T-helper 2 cell treated with Interferon-gamma antibody and Interleukin-4, amounts not matched to agents 5 μg/mL and 100 μg/mL, for 36 hours (primary cell): ENCODE data around the gene MBP.

Experiments used
- DNase-seq: peaks from one replicate; pipeline ENCODE4 v3.0.0; 2021; ENCODE audit warnings: low spot score
- H3K27ac Mint-ChIP-seq: one replicate; pipeline ENCODE4 v1.8.0; 2021; ENCODE audit warnings: mild to moderate bottlenecking, mixed read lengths
- H3K27me3 Mint-ChIP-seq: one replicate; pipeline ENCODE4 v1.8.0; 2021; ENCODE audit warnings: low read depth, mixed read lengths
- H3K36me3 Mint-ChIP-seq: one replicate; pipeline ENCODE4 v1.8.0; 2021; ENCODE audit warnings: low read depth, mixed read lengths
- H3K4me1 Mint-ChIP-seq: one replicate; pipeline ENCODE4 v1.8.0; 2021; ENCODE audit warnings: low read depth, mixed read lengths
- H3K4me3 Mint-ChIP-seq: one replicate; pipeline ENCODE4 v1.8.0; 2022; ENCODE audit warnings: mild to moderate bottlenecking, moderate library complexity, mixed read lengths
- H3K9me3 Mint-ChIP-seq: one replicate; pipeline ENCODE4 v1.8.0; 2021; ENCODE audit warnings: mixed read lengths

MBP gene

DNA sequence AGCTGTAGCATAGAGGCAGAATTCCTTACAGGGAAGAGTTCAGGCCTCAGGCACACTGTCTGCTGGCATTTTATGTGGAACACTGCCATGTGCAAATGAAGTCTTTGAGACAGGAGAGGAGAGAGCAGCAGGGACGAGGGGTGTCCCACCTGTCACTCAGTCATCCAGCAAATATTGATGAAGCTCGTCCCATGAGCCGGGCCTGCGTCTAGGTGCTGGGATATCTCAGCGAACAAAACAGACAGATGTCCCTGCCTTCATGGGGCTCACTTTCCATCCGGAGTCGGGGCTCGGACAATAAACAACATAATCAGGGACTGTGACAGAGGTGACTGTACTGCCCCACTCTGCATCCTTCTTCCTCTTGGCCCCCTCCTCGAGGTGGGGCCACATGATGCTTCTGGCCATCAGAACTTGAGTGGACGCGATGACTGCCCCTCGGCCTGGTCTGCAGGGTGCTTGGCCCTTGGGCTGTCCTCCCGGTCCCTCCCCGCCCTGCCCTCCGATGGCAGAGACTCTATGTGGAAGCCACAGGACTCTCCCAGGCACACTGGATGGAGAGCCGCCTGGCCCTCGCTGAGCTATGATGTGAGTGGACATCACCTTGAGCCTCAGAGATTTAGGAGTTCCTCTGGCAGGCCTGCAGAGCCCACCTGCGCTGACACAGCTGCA, 78.8 kb downstream of the MBP start:
- Mint-ChIP-seq H3K36me3 (peaks cover 28% of the 10 kb centered on the region), H3K4me3 (peak overlapping the region; percentile 74), H3K4me1 (peaks cover 49% of the 10 kb centered on the region), H3K27ac (peak overlapping the region; percentile 99), H3K9me3 (no peaks in the 10 kb centered on the region), H3K27me3 (no peaks in the 10 kb centered on the region)
- DNase-seq: no peak

DNA sequence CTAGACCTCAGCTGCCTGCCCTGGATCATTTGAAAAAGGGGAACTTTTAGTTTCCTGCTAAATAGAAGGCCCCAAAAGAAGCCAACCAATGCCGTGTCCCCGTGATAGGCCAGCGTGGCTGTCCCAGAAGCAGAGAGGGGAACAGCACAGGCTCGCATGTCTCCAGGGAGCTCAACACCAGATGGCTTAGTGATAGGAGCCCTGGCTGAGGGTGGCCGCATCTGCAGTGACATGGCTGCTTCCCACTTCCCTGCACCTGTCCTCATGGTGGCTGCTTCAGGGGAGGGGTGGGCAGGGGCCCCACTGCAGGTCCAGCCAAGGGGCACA, 79.6 kb downstream of the MBP start:
- Mint-ChIP-seq H3K27ac (peak overlapping the region; percentile 99), H3K9me3 (no peaks in the 10 kb centered on the region), H3K4me3 (no peak overlapping the region)

DNA sequence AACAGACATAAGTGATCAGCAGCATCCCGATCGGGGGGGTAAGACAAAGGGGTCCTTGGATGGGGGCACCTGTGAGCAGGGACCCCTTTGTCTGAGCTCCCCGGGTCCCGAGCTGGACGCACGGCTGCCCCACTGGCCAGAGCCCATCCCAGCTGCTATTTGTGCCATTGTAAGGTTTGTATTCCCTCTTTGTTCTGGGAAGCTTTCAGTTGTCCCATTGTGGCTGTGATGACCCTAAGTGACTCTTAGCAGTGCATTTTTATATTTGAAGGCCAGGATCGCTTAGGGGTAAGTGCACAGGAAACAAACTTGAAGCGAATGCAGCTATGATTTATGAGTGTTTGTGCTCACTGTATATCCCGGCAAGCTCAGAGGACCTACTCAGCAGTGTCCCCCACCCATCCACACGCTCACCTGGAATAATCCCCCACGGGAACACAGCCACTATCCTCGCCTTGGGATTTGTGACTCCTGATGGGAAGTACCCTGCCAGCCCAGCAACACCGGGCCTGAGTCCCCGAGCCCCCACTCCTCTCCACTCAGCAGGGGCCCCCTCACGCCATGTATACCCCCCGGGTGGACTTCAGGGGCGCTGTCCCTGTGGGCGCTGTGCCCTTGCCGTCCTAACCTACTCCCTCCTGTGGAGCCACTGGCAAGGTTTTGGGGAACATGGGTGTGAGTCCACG, 80.1 kb downstream of the MBP start:
- Mint-ChIP-seq H3K27ac (peak overlapping the region; percentile 99), H3K4me3 (no peak overlapping the region), H3K4me1 (peaks cover 53% of the 10 kb centered on the region), H3K9me3 (no peaks in the 10 kb centered on the region), H3K36me3 (peaks cover 36% of the 10 kb centered on the region), H3K27me3 (no peaks in the 10 kb centered on the region)
- DNase-seq: no peak

More for the DNA sequence above, 79.6 kb downstream of the MBP start:
- no peak for DNase-seq
- no peaks in the 10 kb centered on the region for H3K27me3 Mint-ChIP-seq
- peaks cover 52% of the 10 kb centered on the region for H3K4me1 Mint-ChIP-seq
- peaks cover 33% of the 10 kb centered on the region for H3K36me3 Mint-ChIP-seq

DNA sequence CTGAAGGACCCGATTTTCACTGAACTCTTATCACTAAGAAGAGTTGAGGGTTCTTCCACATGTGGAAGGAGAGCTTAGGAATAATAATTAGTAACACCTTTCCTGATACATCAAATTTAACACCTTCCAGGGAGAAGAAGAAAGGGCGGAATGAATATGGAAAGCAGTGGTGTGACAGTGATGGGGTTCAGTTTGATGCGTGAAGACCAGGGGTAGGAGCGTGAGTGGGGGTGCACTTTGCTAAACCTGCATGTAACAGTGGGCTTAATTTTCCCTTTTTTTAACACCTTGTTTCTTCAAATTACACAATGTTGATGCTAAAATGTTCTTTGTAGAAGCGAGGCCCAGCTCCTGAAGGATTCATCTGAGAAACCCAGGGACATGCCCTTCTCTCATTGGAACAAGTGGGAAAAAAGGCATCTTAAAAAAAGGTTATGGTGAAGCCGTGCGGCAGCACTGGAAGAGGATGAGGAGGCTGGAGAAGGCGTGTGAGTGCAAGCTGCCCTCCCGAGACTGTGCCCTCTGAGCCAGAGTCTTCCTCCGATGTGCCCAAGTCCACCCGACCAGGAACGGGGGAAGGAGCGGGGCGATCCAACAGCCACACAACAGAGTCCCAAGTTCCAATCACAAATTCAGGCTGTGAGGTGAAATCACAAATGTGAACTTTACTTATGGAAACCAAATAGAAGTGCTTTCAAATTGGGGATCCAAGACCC, 80.8 kb downstream of the MBP start:
- H3K4me1 Mint-ChIP-seq: peaks cover 46% of the 10 kb centered on the region
- no peak for DNase-seq
- peak overlapping the region; percentile 82 for H3K27ac Mint-ChIP-seq
- no peak overlapping the region for H3K4me3 Mint-ChIP-seq
- H3K9me3 Mint-ChIP-seq: no peaks in the 10 kb centered on the region
- H3K36me3 Mint-ChIP-seq: peaks cover 34% of the 10 kb centered on the region
- no peaks in the 10 kb centered on the region for H3K27me3 Mint-ChIP-seq

DNA sequence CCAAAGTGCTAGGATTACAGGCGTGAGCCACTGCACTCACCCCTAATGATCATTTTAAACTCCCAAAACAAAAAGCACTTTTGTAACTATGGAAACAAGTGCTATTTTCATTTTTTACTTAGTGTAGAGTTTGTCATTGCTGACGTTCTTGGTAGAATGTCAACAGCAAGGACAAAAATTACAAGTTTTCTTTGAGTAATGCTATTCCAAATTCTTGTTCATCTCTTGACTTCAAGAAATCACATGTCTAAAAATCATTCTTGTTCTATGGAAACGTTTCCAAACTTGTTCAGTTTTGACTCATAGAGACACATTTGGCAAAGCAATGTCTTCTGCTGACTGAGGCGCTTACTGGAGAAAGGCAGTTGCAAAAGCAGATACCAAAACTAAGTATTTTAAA, 82.6 kb downstream of the MBP start:
- Mint-ChIP-seq H3K4me1 (peaks cover 32% of the 10 kb centered on the region), H3K27me3 (no peaks in the 10 kb centered on the region), H3K9me3 (no peaks in the 10 kb centered on the region), H3K4me3 (no peak overlapping the region), H3K27ac (no peak overlapping the region), H3K36me3 (peaks cover 39% of the 10 kb centered on the region)
- no peak for DNase-seq

DNA sequence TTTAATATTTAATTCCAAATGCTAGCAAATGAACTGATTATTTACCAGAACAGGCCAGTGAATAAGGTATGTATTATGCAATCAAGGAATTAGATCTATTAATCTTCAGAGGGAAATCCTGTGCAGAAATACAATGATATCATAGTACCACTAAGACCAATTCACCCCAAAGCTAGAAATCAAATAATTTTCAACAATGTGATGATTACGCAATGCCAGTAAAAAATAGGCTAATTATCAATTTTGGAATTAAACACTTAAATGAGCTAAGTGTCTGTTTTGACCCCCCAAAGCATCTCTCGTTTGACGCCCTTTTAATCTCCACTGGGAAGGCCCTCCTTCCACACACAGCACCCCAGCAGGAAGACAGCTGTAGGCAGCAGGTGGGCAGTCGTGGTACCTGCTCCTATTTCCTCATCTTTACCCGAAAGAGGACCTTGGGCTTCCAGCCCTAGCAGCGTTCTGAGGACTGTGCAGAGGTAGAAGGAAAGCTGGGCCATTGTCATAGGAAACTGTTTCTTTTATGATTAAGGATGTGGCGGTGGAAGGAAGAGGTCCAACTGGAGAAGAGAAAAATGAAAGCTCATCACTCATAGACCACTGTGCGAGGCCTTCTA, 84.7 kb downstream of the MBP start:
- no peak overlapping the region for H3K4me3 Mint-ChIP-seq
- no peaks in the 10 kb centered on the region for H3K27me3 Mint-ChIP-seq
- H3K27ac Mint-ChIP-seq: peak overlapping the region; percentile 34
- H3K9me3 Mint-ChIP-seq: no peaks in the 10 kb centered on the region
- H3K4me1 Mint-ChIP-seq: peaks cover 14% of the 10 kb centered on the region
- no peak for DNase-seq
- H3K36me3 Mint-ChIP-seq: peaks cover 54% of the 10 kb centered on the region

DNA sequence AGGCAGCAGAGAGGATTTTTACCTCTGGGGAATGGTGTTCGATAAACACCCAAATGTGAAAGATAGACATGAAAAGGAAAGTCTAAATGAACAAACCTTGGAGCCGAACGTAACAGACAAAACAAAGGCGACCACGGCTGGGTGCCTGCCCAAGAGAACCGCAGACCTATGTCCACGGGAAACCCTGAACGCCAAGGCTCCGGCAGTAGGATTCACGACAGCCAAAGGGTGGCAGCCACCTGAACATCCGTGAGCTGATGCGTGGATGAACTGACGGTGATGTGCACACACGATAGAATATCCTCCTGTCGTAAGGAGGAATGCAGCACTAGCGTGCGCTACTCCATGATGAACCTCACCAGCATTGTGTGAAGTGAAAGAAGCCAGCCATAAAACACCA, 85.6 kb downstream of the MBP start:
- Mint-ChIP-seq H3K4me3 (no peak overlapping the region), H3K27me3 (no peaks in the 10 kb centered on the region), H3K9me3 (no peaks in the 10 kb centered on the region), H3K4me1 (peaks cover 9% of the 10 kb centered on the region), H3K27ac (no peak overlapping the region), H3K36me3 (peaks cover 62% of the 10 kb centered on the region)
- DNase-seq: no peak

DNA sequence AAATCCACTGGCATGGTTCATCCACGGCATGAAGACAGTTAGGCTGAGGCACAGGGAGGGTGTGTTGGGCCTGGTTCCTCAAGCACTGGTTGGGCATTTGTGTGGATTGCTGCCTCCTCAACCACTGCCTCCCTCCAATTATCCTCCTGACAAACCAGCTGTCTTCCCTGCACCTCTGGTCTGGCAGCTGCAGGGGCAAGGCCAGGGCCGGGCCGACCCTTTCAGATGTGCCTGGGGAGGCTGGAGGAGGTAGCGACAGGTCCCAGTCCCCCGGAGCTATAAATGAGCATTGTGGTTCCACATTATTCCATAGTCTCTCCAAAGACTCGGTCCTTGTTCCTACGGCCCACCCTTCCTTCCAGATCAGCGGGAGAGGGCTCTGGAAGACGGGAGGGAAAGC, 86.2 kb downstream of the MBP start:
- no peak overlapping the region for H3K27ac Mint-ChIP-seq
- peaks cover 62% of the 10 kb centered on the region for H3K36me3 Mint-ChIP-seq

DNA sequence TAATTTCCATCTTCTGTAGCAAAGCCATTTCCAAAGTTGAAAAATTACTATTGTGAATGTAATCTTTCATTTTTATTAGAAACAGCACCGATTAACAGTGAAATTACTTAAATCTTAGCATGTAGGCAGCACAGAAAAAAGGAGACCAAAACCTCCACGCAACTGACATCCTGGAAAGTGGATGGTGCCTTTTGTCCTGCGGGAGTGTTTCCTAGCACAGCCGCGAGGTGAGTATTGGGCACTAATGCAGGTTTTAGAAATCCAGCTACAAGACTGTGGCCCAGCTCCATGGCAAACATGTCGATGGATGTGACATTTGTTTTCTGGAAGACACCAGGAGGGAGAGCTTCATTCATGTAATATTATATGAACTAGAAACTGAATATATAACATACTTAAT, 86.9 kb downstream of the MBP start:
- no peak overlapping the region for H3K27ac Mint-ChIP-seq

More for the DNA sequence above, 86.2 kb downstream of the MBP start:
- H3K9me3 Mint-ChIP-seq: no peaks in the 10 kb centered on the region
- no peak overlapping the region for H3K4me3 Mint-ChIP-seq
- no peaks in the 10 kb centered on the region for H3K27me3 Mint-ChIP-seq
- no peak for DNase-seq
- H3K4me1 Mint-ChIP-seq: peaks cover 6% of the 10 kb centered on the region

DNA sequence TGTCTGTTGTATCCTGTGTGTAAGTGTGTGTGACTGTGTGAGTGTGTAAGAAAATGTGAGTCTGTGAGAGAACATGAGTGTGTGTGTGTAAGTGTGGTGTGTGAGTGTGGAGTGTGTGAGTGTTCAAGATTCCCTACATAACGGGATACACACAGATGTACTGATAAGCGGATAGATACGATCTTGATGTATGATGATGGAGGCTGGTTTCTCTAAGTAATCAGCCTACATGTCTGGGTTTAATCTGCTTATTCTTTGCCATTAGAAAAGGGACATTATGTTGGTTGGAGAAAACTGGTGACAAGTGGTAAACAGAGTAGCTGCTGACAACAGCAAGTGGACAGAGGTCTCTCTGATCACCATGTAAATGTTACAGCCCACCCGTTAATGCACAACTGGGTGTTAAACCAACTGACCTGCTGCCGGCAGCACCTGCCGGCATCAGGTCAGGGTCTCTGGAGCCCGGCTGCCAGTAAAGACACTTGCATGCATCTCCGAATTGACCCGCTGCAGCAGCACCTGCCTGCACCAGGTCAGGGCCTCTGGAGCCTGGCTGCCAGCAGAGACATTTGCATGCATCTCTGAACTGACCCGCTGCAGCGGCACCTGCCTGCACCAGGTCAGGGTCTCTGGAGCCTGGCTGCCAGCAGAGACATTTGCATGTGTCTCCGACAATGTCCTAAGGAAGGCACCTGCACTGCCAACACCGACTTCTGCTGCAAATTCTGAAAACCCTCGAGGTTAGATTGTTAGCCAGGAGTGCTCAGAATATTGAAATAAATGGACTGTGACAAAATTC, 87.5 kb downstream of the MBP start:
- H3K4me3 Mint-ChIP-seq: no peak overlapping the region
- peaks cover 8% of the 10 kb centered on the region for H3K4me1 Mint-ChIP-seq
- H3K27ac Mint-ChIP-seq: peak overlapping the region; percentile 3

More for the DNA sequence above, 86.9 kb downstream of the MBP start:
- Mint-ChIP-seq H3K27me3 (no peaks in the 10 kb centered on the region), H3K4me1 (peaks cover 5% of the 10 kb centered on the region), H3K36me3 (peaks cover 61% of the 10 kb centered on the region), H3K9me3 (no peaks in the 10 kb centered on the region), H3K4me3 (no peak overlapping the region)
- no peak for DNase-seq

DNA sequence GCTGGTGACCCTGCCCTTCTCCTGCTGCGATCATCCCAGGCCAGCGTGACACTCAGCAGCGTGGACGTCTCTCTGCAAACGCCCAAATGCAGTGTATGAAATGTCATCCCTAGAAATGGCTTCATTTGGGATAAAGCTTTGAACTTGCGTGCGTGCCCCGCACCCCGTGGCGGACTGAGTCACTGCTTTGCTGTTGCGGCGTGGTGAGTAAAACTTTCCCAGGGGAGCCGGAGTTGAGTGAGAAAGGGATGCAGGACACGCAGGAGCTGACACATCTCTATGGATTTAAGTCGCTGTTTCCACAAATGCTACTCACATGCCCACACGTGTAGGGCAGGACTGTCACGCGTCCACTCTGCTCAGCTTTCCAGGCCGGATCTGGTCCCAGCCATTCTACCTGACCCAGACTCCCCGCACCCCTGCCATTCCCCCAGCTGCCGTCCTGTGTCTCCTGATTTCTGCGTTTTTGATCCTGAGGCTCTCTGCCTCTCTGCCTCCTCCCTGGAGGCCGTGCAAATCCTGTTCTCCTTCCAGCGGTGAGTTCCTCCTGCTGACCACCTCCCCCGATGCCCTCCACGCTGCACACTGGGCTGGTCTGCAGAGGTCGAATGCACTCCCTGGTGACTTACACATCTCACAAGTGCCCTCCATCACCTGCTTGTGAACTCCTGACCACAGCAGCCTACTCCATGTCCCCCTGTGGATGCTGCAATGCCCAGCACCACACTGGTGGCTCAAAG, 88.9 kb downstream of the MBP start:
- Mint-ChIP-seq H3K36me3 (peaks cover 70% of the 10 kb centered on the region), H3K4me3 (no peak overlapping the region), H3K27me3 (no peaks in the 10 kb centered on the region), H3K4me1 (peaks cover 19% of the 10 kb centered on the region), H3K27ac (peak overlapping the region; percentile 49), H3K9me3 (peaks cover 5% of the 10 kb centered on the region)
- DNase-seq: no peak

More for the DNA sequence above, 87.5 kb downstream of the MBP start:
- Mint-ChIP-seq H3K9me3 (peaks cover 5% of the 10 kb centered on the region), H3K36me3 (peaks cover 64% of the 10 kb centered on the region), H3K27me3 (no peaks in the 10 kb centered on the region)
- DNase-seq: no peak

DNA sequence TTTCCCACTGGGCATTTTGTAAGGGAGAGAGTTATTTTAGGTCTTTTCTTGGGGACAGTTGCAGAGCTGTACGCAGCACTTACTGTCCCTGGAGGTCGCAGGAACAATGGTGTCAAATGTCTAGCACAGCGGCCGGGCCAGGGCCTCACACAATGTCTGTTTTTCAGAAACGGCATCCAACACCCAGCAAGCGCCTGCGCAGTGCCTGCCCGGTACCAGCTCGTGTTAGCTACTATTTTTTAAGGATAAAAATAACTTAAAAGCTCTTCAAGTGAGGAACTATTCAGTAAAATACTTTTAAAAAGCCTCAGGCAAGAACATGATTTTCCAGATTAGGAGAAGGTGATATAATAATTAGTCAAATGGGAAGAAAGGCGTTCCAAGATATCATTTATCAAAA, 90.0 kb downstream of the MBP start:
- peaks cover 5% of the 10 kb centered on the region for H3K9me3 Mint-ChIP-seq
- H3K4me3 Mint-ChIP-seq: no peak overlapping the region
- H3K27me3 Mint-ChIP-seq: no peaks in the 10 kb centered on the region
- H3K36me3 Mint-ChIP-seq: peaks cover 65% of the 10 kb centered on the region
- peaks cover 17% of the 10 kb centered on the region for H3K4me1 Mint-ChIP-seq
- no peak for DNase-seq
- H3K27ac Mint-ChIP-seq: no peak overlapping the region
